Stimulated activated CD4-positive, alpha-beta T cell treated with anti-CD3 and anti-CD28 coated beads, TNF-alpha, amount 100 ng/mL, for 1 hour (primary cell): ENCODE measurements around the gene EPHA4.

Source experiments
- DNase-seq, 3 donors: peaks; one replicate each; pipeline ENCODE4 v3.0.0-alpha.2; 2020; ENCODE audit warnings: low read depth in 3 of 3, low spot score in 1 of 3

EPHA4 gene

GRCh38 chr2:221572219-221572820 lies at the start of gene EPHA4:
EPHA4 (minus strand) TSS chr2:221572304; CDS start chr2:221572248, 56 bp downstream.
- DNase-seq, result peak; percentile 58 to 83 (median 67)

DNA sequence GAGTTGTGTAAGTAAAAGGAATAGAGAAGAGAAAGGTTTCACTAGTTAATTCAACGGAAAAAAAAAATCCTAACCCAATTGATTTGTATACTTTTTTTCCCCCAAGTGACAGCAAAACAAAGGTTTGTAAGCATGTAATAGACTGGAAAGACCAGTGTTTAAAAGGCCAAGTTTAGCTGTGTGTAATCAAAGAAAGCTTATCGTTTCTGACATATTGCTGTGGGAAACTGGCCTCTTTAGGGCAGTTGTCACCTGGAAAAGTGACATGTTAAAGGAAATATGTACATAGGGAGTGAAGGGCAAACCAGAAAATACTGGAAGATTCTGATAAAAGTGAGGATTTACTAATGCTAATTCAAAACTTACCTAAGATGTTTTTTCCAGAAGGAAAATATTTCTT lies 45.9 kb upstream of the EPHA4 start:
- DNase-seq, result no peak

- DNase-seq, result no peak
Observed at GRCh38 chr2:221616561-221616960, 44.5 kb upstream of the EPHA4 start.

GRCh38 chr2:221614274-221614673 lies 42.2 kb upstream of the EPHA4 start:
- no peak for DNase-seq

DNA sequence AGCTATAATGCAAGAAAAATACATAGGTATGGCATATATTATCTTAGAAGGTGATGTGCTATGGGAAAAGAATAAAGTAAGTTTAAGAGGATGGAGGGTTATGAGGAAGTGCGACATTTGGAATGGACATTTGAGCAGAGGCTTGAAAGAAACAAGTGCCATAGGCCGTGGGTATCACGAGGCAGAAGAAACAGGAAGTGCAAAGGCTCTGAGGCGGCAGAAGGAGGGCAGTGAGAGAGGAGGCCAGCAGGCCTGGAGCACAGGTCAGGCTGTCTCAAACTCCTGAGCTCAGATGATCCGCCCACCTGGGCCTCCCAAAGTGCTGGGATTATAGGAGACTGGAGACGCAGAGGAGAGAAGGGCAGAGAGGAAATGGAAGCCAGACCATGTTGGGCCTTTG lies 40.7 kb upstream of the EPHA4 start:
- no peak for DNase-seq

GRCh38 chr2:221612161-221612560 lies 40.1 kb upstream of the EPHA4 start:
- DNase-seq, result no peak

DNA sequence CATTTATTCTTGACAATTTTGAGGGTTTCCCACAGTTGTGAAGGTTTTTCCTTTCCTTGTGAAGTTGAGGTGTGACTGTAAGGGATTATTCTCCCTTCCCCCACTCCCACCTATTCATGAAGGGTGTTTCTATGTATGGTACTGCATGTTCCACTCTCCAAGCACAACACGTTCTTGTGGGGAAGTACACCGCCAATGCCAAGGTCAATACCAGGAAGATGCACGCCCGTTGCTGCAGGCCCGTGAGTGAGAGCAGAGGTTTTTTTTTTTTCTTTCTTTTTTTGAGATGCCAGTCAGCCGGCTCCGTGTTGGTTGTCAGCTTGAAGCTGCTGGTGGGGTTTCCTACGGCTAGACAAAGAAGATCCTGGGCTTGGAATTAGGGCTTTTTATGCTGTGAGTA lies 38.6 kb upstream of the EPHA4 start:
- no peak for DNase-seq

DNA sequence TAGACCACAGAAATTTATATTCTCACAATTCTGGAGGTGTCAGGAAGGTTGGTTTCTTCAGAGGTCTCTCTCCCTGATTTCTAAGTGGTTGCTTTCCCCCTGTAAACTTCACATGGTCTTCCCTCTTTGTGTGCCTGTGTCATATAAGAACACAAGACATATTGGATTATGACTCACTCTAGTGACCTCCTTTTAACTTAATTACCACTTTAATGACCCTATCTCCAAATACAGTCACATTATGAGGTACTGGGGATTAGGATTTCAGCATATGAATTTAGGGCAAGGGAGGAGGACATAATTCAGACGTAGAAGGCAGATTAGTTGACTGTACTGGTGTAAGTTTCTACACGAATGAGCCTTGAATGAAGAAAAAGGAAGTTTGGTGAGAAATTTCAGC lies 38.2 kb upstream of the EPHA4 start:
- DNase-seq, result no peak

GRCh38 chr2:221608442-221608841 lies 36.3 kb upstream of the EPHA4 start:
- no peak for DNase-seq

- DNase-seq, result no peak
Observed at GRCh38 chr2:221606424-221606823, 34.3 kb upstream of the EPHA4 start.

DNA sequence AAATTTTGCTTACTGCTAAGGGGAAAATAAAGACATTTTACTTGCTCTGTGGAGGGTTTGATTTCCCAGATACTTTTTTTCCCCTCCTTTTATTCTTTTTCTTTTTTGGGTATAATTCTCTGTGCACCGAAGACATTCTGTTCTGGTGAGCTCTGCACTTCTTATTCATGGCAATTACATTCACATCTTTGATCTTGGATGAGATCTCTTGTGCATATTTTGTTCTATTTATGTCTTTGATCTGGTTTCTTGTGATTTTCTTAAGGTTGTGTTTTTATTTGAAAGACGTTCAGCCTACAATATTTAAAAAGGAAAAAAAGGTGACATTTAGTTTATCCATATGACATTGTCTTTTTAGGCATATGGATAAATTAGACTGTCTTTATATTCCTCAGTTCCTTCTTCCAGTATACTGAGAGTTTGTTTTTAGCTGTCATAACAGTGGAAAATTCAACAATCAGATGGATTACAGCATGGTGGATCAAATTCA lies 33.7 kb upstream of the EPHA4 start:
- DNase-seq, result no peak

GRCh38 chr2:221602938-221603337 lies 30.8 kb upstream of the EPHA4 start:
- no peak for DNase-seq

DNA sequence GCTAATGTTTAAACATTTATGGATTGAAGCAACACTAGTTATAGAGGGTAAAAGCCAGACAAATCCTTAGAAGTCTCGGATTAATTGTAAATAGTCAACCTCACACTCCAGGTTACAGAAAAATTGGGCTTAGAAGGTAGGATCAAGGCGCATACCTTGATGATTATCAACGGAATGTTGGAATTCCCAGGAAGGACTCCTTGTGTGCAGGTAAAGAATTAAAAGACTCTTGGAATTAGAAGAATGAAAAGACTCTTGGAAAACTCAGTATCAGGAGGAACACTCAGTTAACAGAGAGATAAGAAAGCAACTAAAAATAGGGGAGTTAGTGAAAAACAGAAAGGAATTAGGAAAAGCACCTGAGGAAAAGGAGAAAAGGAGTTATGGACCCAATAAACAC lies 29.3 kb upstream of the EPHA4 start:
- no peak for DNase-seq

GRCh38 chr2:221600388-221600787 lies 28.3 kb upstream of the EPHA4 start:
- no peak for DNase-seq

GRCh38 chr2:221596192-221596591 lies 24.1 kb upstream of the EPHA4 start:
- no peak for DNase-seq

DNA sequence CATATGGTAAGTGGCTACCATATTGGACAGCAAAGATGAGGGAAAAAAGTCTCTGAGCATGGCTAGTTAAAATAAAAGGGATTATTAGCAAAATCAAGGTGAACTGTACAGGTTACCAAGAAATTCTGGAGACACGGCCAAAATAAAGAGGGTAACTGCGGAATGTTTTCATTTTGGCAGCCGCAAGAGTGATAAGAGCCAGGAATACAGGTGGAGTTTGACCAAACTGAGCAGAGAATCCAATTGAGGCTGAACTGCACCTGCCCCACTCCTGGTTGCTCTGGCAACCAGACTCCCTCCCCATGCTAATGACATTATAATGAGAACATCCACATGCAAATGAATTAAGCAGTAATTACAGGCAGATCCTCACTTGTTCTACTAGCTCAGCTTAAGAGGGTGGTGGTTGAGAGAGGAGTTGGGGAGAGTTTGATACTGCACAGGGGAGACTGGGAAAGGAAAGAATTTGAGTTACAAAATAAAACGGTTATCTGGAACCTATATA lies 18.8 kb upstream of the EPHA4 start:
- no peak for DNase-seq

- no peak for DNase-seq
Observed at GRCh38 chr2:221589696-221590095, 17.6 kb upstream of the EPHA4 start.

GRCh38 chr2:221588306-221588985 lies 16.3 kb upstream of the EPHA4 start:
- DNase-seq, result no peak

- no peak for DNase-seq
Observed at GRCh38 chr2:221581986-221582385, 9.9 kb upstream of the EPHA4 start.

- no peak for DNase-seq
Observed at GRCh38 chr2:221574231-221574570, 2.1 kb upstream of the EPHA4 start.

DNA sequence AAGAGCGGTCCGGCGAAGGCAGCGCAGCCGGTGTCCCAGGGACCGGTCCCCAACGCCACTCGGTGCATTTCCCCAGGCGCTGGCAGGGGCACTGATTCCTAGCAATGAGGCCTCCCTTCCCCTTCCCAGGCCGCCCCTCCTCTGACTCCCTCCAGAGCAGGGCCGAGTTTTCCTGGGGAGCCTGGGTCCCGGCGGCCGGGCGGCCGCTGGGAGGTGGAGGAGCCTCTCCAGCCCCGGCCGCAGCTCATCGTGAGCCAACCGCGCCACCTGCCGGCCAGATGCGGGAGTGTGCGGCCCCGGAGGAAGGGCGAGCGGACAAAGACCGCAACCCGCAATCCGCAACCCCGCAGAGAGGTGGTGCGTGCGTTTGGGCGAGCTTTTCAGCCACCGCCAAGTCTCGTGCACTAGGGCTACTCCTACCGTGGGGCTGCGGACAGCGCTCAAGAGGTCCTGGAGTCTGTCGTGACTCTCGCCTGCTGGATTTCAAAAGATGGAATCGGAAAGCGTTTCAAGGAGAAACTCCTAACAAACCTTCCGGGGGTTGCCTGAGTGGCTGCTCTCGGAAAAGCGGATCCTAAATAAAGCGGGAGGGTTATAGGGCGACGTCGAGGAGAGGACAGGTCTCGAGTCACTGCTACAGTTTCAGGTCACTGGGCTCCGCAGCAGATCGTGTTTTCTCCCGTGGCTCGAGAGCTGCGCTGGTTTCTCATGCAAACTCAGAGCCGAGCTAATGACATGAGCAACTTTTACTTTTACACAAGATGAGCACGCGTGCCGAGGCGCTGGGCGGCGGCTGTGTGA lies 1.5 kb upstream of the EPHA4 start:
- DNase-seq, result peak; percentile 49 to 81 (median 62)

DNA sequence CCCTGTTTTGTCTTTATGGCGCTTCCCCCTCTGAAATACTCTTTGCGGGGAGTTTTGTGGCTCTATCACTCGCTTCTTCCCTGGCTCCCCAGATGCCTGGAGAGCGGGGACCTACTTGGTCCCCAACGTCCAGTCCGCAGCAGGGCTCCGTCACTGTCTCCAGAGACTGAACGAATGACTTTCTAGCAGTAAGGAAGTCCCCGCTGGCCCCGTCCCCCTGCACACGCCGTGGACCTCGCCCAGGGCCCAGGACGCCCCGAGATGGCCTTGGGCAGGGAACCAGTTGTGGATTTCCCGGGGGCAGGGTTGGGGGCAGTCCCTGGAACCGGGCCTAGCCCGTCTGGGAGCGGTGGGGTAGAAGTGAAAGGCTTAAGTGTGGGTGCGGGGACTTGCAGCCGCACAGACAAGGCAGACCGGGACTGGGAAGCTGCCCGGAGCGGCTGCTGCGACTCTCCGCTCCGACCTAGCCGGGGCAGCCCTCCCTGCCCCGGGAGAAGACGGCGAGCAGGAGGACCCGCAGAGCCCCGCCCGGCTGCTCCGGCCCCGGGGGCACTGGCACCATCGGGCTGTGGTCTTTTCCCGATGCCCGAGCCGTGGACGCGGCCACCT lies 821 bp upstream of the EPHA4 start:
- DNase-seq, result peak in 2 of 3 donors; percentile 8 to 13
